Activated CD4-positive, alpha-beta T cell treated with anti-CD3 and anti-CD28 coated beads, Interleukin-10, Interleukin-2, amounts not matched to agents 100 ng/mL and 50 ng/mL, durations not matched to agents 16 hours and 8 hours (primary cell): Measurements from ENCODE around the gene PDCD4.

Experiments used
- DNase-seq: peaks from one replicate; pipeline ENCODE4 v3.0.0-alpha.2; 2020

The PDCD4 gene

GRCh38 chr10:110871298-110872084 lies at the start of gene PDCD4:
Gene PDCD4, plus strand, starts transcription at chr10:110871928. Its CDS starts 4,100 bp downstream, at chr10:110876028.
- peak; percentile 98 for DNase-seq

GRCh38 chr10:110822035-110822711 lies 49.6 kb upstream of the PDCD4 start:
- DNase-seq = no peak

- no peak for DNase-seq
These were observed 48.9 kb upstream of the PDCD4 start for GRCh38 chr10:110822712-110823311.

DNA sequence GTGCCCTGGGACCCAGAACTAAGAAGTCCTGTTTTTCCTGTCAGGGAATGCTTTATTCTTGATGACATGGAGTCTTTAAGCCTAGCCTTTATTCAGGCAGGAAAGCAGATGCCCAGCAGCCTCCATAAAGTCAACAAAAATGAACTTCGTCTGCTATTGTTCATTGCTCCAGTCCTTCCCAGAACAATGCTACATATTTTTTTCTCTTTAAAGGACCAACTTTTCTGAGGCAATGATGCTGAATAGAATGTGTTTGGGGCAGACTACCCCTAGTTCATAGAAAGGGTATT lies 47.6 kb upstream of the PDCD4 start:
- DNase-seq = no peak

GRCh38 chr10:110824660-110825059 lies 47.1 kb upstream of the PDCD4 start:
- no peak for DNase-seq

DNA sequence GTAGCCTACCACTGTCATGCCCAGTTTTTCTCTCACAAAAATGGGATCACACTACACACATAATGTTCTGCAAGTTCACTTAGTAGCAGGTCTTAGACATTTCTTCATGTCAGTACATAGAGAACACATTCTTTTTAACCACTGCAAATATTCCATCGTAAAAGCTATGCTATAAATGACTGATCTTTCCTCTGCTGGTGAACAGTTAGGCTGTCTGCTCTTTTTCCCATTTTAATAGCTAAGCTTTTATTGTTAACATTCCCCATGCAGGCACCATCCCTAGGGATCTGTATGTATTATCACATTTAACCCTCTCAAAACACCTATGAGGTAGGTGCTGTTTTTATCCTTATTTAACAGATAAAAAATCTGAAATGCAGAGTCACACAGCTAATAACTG lies 46.2 kb upstream of the PDCD4 start:
- no peak for DNase-seq

GRCh38 chr10:110827410-110827809 lies 44.3 kb upstream of the PDCD4 start:
- no peak for DNase-seq

DNA sequence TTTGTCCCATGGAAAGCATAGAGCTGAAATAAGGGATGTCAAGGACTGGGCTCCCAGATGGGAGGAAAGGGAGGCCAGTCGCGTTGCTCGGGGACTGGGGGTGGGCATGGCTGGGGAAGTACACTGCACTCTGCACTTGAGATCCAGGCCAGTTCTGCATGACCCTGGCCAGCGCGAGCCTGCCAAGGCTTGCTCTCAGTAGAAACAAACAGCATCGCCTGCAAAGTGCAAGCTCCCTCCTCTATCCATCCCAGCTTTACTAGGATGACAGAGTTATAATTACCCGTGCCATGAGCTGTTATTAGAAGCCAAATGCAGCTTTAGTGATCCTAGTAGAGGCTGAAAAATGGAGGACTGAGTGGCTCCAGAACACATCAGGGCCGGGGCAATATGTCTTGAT lies 43.9 kb upstream of the PDCD4 start:
- no peak for DNase-seq

- DNase-seq = no peak
These were observed 43.2 kb upstream of the PDCD4 start for GRCh38 chr10:110828525-110828924.

- no peak for DNase-seq
These were observed 41.9 kb upstream of the PDCD4 start for GRCh38 chr10:110829721-110830410.

DNA sequence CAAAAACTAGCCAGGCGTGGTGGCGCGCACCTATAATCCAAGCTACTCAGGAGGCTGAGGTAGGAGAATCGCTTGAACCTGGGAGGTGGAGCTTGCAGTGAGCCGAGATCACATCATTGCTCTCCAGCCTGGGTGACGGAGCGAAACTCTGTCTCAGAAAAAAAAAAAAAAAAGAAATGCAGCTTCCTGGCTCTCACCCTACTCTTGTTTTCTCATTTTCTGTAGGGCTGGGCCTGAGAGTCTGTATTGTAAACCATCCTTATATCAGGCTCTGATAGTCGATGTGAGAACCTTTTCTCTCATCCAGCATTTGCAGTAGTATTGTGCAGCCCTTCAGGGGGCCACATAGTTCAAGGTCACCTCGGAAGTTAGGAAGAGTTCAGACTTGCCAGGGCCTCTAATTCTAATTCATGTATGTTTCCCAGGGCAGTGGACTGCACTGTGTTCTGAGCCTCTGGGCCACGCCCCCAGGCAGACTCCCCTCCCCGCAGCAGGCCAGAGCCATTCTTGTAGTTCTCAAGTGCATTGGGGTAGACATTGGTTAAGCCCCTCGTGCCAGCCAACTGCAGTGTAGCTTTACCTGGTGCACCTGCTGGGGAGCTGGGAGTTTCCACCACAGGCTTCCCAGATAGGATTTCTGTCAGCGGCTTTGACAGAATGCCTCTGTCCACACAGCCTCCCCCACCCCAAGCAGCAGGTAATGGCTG lies 38.3 kb upstream of the PDCD4 start:
- no peak for DNase-seq

- no peak for DNase-seq
These were observed 37.6 kb upstream of the PDCD4 start for GRCh38 chr10:110833941-110834628.

DNA sequence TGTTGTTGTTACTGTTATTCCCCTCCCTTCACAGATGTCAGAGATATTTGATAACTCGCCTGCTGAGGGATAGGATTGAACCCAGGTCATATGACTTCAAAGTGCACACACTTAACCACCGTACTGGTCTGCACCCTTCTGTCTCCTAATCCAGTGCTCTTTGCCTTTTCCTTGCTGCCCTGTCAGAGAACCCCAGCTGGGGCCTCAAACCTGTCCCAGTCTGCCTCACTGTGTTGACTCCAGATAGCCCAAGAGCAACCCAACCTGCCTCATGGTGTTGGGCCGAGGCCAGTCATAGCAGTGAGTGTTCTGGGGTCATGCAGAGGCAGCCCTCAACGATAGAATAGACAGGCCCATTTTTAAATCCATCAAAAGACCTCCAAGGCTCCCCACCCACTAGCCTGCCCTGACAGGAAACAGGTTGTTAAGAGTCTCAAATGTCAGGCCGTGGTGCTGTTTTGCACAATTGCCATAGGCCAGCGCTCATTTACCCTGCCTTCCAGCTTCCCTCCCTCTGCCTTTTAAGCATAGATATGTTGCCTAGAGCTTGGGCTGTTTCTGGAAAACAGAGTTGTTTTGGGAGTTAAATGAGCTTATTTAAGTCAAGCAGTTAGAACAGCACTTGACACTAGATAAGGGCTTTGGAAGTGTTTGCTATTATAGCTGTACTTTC lies 37.0 kb upstream of the PDCD4 start:
- DNase-seq = no peak

GRCh38 chr10:110835841-110836240 lies 35.9 kb upstream of the PDCD4 start:
- no peak for DNase-seq

DNA sequence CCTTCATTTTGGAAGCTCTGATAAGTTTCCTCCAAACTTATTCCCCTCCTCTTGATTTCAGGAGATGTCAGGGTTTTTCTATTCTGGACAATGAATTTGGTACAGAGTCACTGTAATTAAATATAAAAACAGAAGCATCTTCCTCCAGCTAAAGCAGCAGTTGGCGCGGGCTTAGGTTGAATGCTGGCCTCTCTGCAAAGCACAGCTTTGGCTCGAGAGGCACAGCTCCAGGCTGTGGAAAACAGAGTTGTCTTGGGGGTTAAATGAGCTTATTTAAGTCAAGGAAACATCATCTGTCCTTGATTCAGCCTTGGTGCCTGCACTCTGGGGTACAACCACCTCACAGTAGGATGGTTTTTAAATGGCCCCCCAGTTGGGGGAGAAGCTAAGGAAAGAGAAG lies 35.0 kb upstream of the PDCD4 start:
- no peak for DNase-seq

- DNase-seq = no peak
These were observed 34.1 kb upstream of the PDCD4 start for GRCh38 chr10:110837418-110838171.

- DNase-seq = no peak
These were observed 31.4 kb upstream of the PDCD4 start for GRCh38 chr10:110840225-110840922.

DNA sequence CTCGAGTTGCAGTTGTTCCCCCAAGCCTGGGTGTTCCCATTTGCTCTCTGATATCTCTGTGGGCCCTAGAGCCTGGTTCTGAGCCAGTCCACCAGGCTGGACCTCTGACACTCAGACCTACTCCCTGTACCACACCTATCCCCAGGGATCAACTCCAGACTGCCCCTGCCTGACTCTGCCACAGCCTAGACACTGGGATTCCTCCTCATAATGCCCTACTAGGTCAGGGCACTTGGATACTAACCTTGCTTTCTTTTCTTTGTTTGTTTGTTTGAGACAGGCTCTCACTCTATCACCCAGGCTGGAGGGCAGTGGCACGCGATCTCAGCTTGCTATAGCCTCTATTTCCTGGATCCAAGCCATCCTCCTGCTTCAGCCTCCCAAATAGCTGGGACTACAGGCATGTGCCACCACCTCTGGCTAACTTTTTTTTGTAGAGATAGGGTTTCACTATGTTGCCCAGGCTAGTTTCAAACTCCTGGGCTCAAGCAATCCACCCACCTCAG lies 30.8 kb upstream of the PDCD4 start:
- DNase-seq = no peak

DNA sequence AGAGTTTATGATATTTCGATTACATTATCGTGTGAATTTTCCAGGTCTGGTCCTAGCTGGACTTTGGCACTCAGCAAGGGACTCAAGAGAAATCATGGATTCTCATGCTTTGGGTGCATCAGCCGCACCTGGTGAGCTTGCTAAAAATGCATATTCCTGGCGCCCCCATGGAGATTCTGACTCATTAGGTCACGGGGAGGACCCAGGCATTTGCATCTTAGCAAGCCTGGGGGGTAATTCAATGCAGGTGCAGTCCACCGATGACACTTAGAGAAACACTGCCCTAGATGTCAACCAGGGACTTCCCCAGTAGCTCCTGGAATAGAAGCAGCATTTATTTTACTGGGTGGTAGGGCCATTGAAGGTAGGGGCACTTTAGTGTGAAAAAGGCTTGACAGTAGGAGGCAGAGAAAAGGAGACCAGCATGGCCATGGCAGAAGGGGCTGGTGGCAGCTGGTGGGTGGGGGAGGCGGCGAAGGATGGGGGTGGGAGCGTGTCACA lies 29.9 kb upstream of the PDCD4 start:
- peak; percentile 24 for DNase-seq

DNA sequence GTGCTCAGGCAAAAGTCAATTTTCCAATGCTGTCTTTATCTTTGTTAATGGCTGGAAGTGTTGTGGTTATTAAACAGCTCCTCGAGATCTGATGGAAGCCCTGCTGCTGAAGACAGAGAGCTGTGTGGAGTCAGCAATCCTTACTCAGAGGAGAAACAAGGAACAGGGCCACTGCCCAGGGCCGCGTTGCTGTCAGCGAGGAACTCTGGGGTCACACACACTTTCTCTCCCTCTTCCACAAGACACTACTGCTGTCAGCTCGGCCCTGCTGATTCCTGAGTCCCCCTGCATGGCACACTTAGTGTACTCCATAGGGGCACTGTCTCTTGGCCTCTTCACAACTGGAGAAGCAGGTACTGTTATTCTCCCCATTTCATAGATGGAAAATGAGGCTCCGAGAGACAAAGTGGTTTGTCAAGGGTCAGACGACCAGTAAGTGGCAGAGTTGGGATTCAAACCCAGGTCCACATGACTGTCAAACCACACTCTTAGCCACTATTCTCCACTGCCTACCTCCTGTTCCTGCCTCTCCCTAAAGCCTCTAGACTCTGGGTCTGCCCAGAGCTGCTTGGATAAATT lies 29.3 kb upstream of the PDCD4 start:
- DNase-seq = peak; percentile 9
